NT2/D1 (cell line): ENCODE results near the gene SEMA4F.

ENCODE experiments used
- SUZ12 ChIP-seq: IDR thresholded peaks from 2 replicates; pipeline ENCODE4 v1.6.1; 2011; ENCODE audit not compliant: insufficient read length, insufficient read depth; ENCODE audit errors: extremely low read depth
- YY1 ChIP-seq: IDR thresholded peaks from 2 replicates; pipeline ENCODE4 v1.6.1; 2011; ENCODE audit not compliant: insufficient read length, insufficient read depth
- ZNF274 ChIP-seq: IDR thresholded peaks from 2 replicates; pipeline ENCODE4 v1.6.1; 2011; ENCODE audit warnings: mild to moderate bottlenecking, low read depth, low read length

DNA sequence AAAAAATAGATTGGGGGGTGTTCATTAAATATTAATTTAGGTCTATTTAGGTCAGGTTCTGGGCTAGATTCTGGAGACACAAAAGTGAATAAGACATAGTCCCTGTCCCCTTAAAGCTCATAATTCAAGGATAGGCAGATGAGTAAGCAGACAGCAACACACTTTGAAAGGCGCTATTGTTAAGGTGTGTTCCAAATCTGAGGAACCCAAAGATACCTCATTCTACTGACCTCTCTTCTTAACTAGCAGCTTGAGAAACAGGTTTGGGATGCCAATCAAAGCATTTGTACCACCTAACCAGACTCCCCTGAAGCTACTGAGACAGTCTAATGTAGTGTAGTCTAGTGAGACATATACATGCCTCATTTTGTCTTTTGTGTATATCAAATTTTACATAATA lies 34.8 kb downstream of the SEMA4F start:
- TF ChIP-seq SUZ12 = no peak
- no peak for TF ChIP-seq YY1
- TF ChIP-seq ZNF274 = no peak
